Ectodermal cell (in vitro differentiated cells): ENCODE data around the gene KCNIP4.
"Not testable (repeated sequence)": the region's sequence is repeated elsewhere in the genome, so short reads cannot be mapped to it uniquely, and the experiment has no call there.

Experiments
- H3K27ac ChIP-seq: 2 replicates; pipeline ENCODE4 v1.7.0; 2013; ENCODE audit warnings: mild to moderate bottlenecking, low read depth, low read length; ENCODE audit not compliant: insufficient read depth, poor library complexity, severe bottlenecking
- H3K27me3 ChIP-seq: 2 replicates; pipeline ENCODE4 v1.7.0; 2013; ENCODE audit warnings: mild to moderate bottlenecking, low read length; ENCODE audit not compliant: insufficient read depth, control insufficient read depth, poor library complexity, severe bottlenecking
- H3K36me3 ChIP-seq: one replicate; pipeline ENCODE4 v1.7.0; 2013; ENCODE audit warnings: low read length; ENCODE audit not compliant: control insufficient read depth, insufficient read depth
- H3K4me1 ChIP-seq: one replicate; pipeline ENCODE4 v1.7.0; 2013; ENCODE audit warnings: low read length; ENCODE audit not compliant: control insufficient read depth, insufficient read depth
- H3K4me3 ChIP-seq: 2 replicates; pipeline ENCODE4 v1.7.0; 2013; ENCODE audit warnings: low read depth, low read length, control low read depth; ENCODE audit not compliant: insufficient read depth
- H3K9me3 ChIP-seq: 2 replicates; pipeline ENCODE4 v1.7.0; 2013; ENCODE audit warnings: mild to moderate bottlenecking, low read length, moderate library complexity; ENCODE audit not compliant: control insufficient read depth
- WGBS, 2 experiments: methylation state at CpG; one replicate each; pipeline ENCODE4 v1.1.7; 2013; ENCODE audit warnings: missing lambda C conversion rate in 2 of 2; 5-methylcytosine and 5-hydroxymethylcytosine counted together

Gene KCNIP4

GRCh38 chr4:20816287-20816686 is 1132.3 kb downstream of the KCNIP4 start:
- H3K9me3 ChIP-seq, result no peaks in the 10 kb centered on the region
- 92% methylated on average over 5 of the region's 5 CpGs for WGBS, 2 experiments
- H3K4me1 ChIP-seq, result no peaks in the 10 kb centered on the region
- no peak overlapping the region for H3K4me3 ChIP-seq
- no peaks in the 10 kb centered on the region for H3K27me3 ChIP-seq
- no peak overlapping the region for H3K27ac ChIP-seq
- no peaks in the 10 kb centered on the region for H3K36me3 ChIP-seq

- Histone ChIP-seq H3K4me1 (no peaks in the 10 kb centered on the region), H3K27ac (no peak overlapping the region), H3K36me3 (no peaks in the 10 kb centered on the region), H3K4me3 (no peak overlapping the region), H3K27me3 (no peaks in the 10 kb centered on the region), H3K9me3 (no peaks in the 10 kb centered on the region)
- WGBS, 2 experiments, result 100% methylated on average over 1 of the region's 1 CpG
Observed at GRCh38 chr4:20813700-20814099, 1134.9 kb downstream of the KCNIP4 start.

DNA sequence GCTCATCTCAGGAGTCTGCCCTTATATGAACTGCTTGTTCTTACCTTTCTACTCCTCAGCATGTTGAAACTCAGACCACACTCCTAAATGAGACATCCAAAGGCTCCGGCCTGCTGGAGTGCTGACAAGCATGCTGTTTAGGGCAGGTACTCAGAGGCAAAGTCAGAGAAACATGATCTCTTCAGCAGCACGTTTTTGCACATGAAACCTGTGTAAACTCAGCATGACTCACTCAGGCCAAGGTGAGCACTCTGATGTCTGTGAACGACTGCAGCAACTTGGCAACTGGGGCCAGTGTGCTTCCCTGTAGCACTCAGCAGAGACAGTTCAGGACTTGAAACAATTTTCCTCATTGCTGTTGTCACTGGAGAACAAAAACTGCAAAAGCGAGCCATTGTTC is 1138.8 kb downstream of the KCNIP4 start:
- H3K4me1 ChIP-seq, result no peaks in the 10 kb centered on the region
- no peak overlapping the region for H3K27ac ChIP-seq
- no peaks in the 10 kb centered on the region for H3K36me3 ChIP-seq
- H3K9me3 ChIP-seq, result no peaks in the 10 kb centered on the region
- H3K27me3 ChIP-seq, result no peaks in the 10 kb centered on the region
- H3K4me3 ChIP-seq, result no peak overlapping the region
- WGBS, 2 experiments, result 54 to 57% methylated on average over 4 of the region's 4 CpGs

DNA sequence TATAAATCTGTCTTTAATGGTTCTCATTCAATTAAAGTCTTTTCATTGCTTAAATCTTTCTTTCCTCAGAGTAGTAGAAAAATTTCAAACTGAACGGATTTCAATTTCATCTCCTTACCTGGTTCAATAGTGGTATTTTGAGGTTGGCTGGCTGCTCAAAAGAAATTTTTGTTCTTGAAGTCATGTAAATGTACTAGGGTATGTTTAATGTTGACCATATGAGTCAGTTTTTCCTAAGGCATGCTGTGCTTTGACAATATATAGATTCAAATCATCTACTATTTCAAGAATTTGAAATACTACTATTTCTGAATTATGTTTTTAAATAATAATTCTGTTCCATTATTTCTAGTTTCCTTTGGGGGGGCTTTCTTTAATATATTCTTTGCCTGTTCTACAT is 1142.9 kb downstream of the KCNIP4 start:
- Histone ChIP-seq H3K4me1 (no peaks in the 10 kb centered on the region), H3K36me3 (no peaks in the 10 kb centered on the region), H3K27ac (no peak overlapping the region), H3K4me3 (no peak overlapping the region), H3K9me3 (no peaks in the 10 kb centered on the region), H3K27me3 (no peaks in the 10 kb centered on the region)
- WGBS, 2 experiments, result 91 to 100% methylated on average over 1 of the region's 1 CpG

GRCh38 chr4:20787940-20788665 is 1160.5 kb downstream of the KCNIP4 start:
- Histone ChIP-seq H3K27me3 (no peaks in the 10 kb centered on the region), H3K9me3 (no peaks in the 10 kb centered on the region), H3K27ac (no peak overlapping the region), H3K4me1 (no peaks in the 10 kb centered on the region), H3K36me3 (no peaks in the 10 kb centered on the region), H3K4me3 (no peak overlapping the region)
- WGBS, 2 experiments, result no CpG with 5 or more reads among the region's 2 CpGs

DNA sequence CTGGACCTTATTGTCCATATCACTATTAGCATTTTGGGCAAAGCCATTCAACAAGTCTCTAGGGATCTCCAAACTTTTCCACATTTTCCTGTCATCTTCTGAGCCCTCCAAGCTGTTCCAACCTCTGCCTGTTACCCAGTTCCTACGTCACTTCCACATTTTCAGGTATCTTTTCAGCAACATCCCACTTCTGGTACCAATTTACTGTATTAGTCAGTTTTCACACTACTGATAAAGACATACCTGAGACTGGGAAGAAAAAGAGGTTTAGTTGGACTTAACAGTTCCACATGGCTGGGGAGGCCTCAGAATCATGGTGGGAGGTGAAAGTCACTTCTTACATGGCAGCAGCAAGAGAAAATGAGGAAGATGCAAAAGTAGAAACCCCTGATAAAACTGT is 1165.4 kb downstream of the KCNIP4 start:
- H3K4me1 ChIP-seq, H3K27ac ChIP-seq, H3K4me3 ChIP-seq, H3K27me3 ChIP-seq, H3K9me3 ChIP-seq, H3K36me3 ChIP-seq: not testable (repeated sequence)
- 94 to 95% methylated on average over 1 of the region's 1 CpG for WGBS, 2 experiments

DNA sequence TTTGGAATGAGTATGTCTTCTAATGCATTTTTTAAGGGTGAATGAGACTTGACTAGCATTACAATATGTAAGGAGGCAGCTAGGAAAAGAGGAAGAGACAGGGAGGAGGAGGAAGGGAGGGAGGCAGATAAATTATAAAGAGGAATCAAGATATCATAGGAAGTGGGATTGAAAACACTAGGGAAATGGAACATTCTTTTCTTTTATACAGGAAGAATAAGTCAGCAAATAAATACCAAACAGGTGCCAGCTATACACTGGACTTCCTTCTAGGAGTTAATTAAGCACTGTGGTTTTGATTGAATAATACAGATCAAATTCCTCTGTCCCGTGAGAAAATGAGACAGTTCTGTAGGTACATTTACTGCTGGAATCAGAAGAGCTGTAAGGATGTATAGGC is 1169.7 kb downstream of the KCNIP4 start:
- whole genome bisulfite sequencing, 2 experiments, result 90 to 94% methylated on average over 1 of the region's 1 CpG
- Histone ChIP-seq H3K27me3 (no peaks in the 10 kb centered on the region), H3K4me1 (no peaks in the 10 kb centered on the region), H3K36me3 (no peaks in the 10 kb centered on the region), H3K4me3 (no peak overlapping the region), H3K9me3 (no peaks in the 10 kb centered on the region), H3K27ac (no peak overlapping the region)

- no peak overlapping the region for H3K27ac ChIP-seq
- H3K9me3 ChIP-seq, result no peaks in the 10 kb centered on the region
- no peaks in the 10 kb centered on the region for H3K27me3 ChIP-seq
- H3K36me3 ChIP-seq, result no peaks in the 10 kb centered on the region
- H3K4me1 ChIP-seq, result no peaks in the 10 kb centered on the region
- no peak overlapping the region for H3K4me3 ChIP-seq
- WGBS, 2 experiments, result 44 to 48% methylated on average over 14 of the region's 14 CpGs
Observed at GRCh38 chr4:20773144-20773997, 1175.2 kb downstream of the KCNIP4 start.

- 91 to 92% methylated on average over 12 to 13 of the region's 13 CpGs for WGBS, 2 experiments
Observed at GRCh38 chr4:20764366-20764992, 1184.1 kb downstream of the KCNIP4 start.

GRCh38 chr4:20761826-20762225 is 1186.7 kb downstream of the KCNIP4 start:
- no peak overlapping the region for H3K4me3 ChIP-seq
- 91 to 100% methylated on average over 1 of the region's 1 CpG for WGBS, 2 experiments
- no peaks in the 10 kb centered on the region for H3K4me1 ChIP-seq
- H3K27ac ChIP-seq, result no peak overlapping the region
- H3K36me3 ChIP-seq, result no peaks in the 10 kb centered on the region
- H3K9me3 ChIP-seq, result no peaks in the 10 kb centered on the region
- H3K27me3 ChIP-seq, result no peaks in the 10 kb centered on the region

More at GRCh38 chr4:20764366-20764992, 1184.1 kb downstream of the KCNIP4 start:
- Histone ChIP-seq H3K9me3 (no peaks in the 10 kb centered on the region), H3K4me3 (no peak overlapping the region), H3K4me1 (no peaks in the 10 kb centered on the region), H3K27me3 (no peaks in the 10 kb centered on the region), H3K36me3 (no peaks in the 10 kb centered on the region), H3K27ac (no peak overlapping the region)
